ENCODE results near the gene CLEC16A.

The CLEC16A gene

DNA sequence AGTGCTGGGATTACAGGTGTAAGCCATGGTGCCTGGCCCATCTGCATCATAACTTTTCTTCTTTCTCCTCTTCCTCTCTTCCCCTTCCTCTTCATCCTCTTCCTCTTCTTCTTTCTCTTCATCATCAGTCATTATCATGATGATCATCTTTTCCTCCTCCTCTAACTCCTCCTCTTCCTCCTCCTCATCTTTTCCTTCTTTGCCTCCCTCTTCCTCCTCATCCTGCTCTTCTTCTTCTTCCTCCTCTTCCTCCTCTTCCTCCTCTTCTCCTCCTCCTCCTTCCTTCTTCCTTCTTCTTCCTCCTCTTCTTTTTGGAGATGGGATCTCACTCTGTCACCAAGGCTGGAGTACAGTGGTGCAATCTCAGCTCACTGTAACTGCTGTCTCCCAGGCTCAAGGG, 249.1 kb downstream of the CLEC16A start:
- H3K27me3 ChIP-seq (ENCODE audit: control insufficient read depth in 5 of 5, insufficient read depth in 4 of 5, low read length in 5 of 5): peaks cover 0 to 4% (median 0%) of the 10 kb centered on the region in 5 donors
- peaks cover 0 to 4% (median 0%) of the 10 kb centered on the region in 5 donors for H3K9me3 ChIP-seq (ENCODE audit: control insufficient read depth in 5 of 5, low read length in 5 of 5)
- no peaks in the 10 kb centered on the region for H3K4me1 ChIP-seq (ENCODE audit: control insufficient read depth in 5 of 5, insufficient read depth in 5 of 5, low read length in 5 of 5)
- no peak overlapping the region for H3K4me3 ChIP-seq (ENCODE audit: low read depth in 1 of 5, low read length in 5 of 5)
- no peak overlapping the region for H3K9ac ChIP-seq (ENCODE audit: low read length in 5 of 5)
- H3K36me3 ChIP-seq (ENCODE audit: control insufficient read depth in 5 of 5, insufficient read depth in 5 of 5, low read length in 5 of 5): no peaks in the 10 kb centered on the region
- no peak overlapping the region for H3K27ac ChIP-seq (ENCODE audit: low read depth, low read length)

DNA sequence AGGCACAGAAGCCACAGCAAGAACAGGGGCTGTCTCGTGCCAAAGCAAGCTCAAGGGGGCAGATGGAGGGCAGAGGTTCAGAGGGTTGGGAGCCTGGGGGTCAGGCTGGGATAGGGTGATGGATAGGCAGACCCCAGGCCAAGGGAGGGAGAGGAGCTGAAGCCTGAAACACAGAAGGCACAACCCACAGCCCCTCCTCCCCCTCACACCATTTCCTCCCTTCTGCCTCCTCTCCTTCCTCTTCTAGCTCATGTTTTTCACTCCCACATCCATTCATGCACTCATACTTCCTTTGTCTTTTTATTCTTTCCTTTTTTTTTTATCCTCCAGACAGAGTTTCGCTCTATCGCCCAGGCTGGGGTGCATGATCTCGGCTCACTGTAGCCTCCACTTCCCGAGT, 250.5 kb downstream of the CLEC16A start:
- H3K27ac ChIP-seq (ENCODE audit: low read depth, low read length): no peak overlapping the region
- peaks cover 0 to 2% (median 0%) of the 10 kb centered on the region in 5 donors for H3K4me1 ChIP-seq (ENCODE audit: control insufficient read depth in 5 of 5, insufficient read depth in 5 of 5, low read length in 5 of 5)
- H3K4me3 ChIP-seq (ENCODE audit: low read depth in 1 of 5, low read length in 5 of 5): no peak overlapping the region
- no peaks in the 10 kb centered on the region for H3K36me3 ChIP-seq (ENCODE audit: control insufficient read depth in 5 of 5, insufficient read depth in 5 of 5, low read length in 5 of 5)
- peaks cover 0 to 4% (median 0%) of the 10 kb centered on the region in 5 donors for H3K9me3 ChIP-seq (ENCODE audit: control insufficient read depth in 5 of 5, low read length in 5 of 5)
- peaks cover 0 to 4% (median 0%) of the 10 kb centered on the region in 5 donors for H3K27me3 ChIP-seq (ENCODE audit: control insufficient read depth in 5 of 5, insufficient read depth in 4 of 5, low read length in 5 of 5)
- H3K9ac ChIP-seq (ENCODE audit: low read length in 5 of 5): no peak overlapping the region

DNA sequence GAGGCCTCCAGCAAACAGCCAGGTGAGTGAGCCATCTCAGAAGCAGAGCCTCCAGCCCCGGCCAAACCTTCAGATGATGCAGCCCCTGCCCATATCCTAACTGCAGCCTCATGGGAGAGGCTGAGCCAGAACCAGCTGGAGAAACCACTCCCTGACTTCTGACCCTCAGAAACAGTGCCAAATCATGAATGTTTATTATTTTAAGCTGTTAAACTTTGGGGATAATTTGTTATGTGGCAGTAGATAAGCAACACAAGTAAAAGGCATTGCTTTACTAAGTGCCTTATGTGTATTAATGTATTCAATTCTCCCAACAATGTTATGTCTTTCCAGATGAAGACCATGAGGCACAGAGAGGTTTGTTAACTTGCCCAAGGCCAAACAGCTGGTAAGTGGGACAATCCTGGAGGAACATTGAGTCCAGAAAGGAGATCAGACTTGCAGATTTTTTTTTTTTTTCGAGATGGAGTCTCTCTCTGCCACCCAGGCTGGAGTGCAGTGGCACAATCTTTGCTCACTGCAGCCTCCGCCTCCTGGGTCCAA, 252.0 kb downstream of the CLEC16A start:
- H3K27me3 ChIP-seq (ENCODE audit: control insufficient read depth in 5 of 5, insufficient read depth in 4 of 5, low read length in 5 of 5): peaks cover 0 to 4% (median 0%) of the 10 kb centered on the region in 5 donors
- H3K36me3 ChIP-seq (ENCODE audit: control insufficient read depth in 5 of 5, insufficient read depth in 5 of 5, low read length in 5 of 5): no peaks in the 10 kb centered on the region
- no peak overlapping the region for H3K9ac ChIP-seq (ENCODE audit: low read length in 5 of 5)
- no peak overlapping the region for H3K27ac ChIP-seq (ENCODE audit: low read depth, low read length)
- no peak overlapping the region for H3K4me3 ChIP-seq (ENCODE audit: low read depth in 1 of 5, low read length in 5 of 5)
- peaks cover 0 to 2% (median 0%) of the 10 kb centered on the region in 5 donors for H3K4me1 ChIP-seq (ENCODE audit: control insufficient read depth in 5 of 5, insufficient read depth in 5 of 5, low read length in 5 of 5)
- peaks cover 0 to 4% (median 0%) of the 10 kb centered on the region in 5 donors for H3K9me3 ChIP-seq (ENCODE audit: control insufficient read depth in 5 of 5, low read length in 5 of 5)

DNA sequence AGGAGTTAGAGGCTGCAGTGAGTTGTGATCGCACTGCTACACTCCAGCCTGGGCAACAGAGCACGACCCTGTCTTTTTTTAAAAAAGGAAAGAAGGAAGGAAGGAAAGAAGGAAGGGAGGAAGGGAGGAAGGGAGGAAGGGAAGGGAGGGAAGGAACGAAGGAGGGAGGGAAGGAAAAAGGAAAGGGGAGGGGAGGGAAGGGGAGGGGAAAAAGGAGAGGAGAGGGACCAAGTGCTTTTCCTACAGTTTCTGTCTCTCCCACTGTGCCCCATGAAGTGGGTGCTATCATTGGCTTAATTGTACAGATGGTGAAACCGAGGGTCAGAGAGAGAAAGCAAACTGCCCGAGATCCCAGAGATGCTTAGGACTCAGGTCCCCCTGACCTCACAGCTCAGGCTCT, 254.0 kb downstream of the CLEC16A start:
- Histone ChIP-seq H3K4me1 (ENCODE audit: control insufficient read depth in 5 of 5, insufficient read depth in 5 of 5, low read length in 5 of 5) (peaks cover 0 to 2% (median 0%) of the 10 kb centered on the region in 5 donors), H3K27me3 (ENCODE audit: control insufficient read depth in 5 of 5, insufficient read depth in 4 of 5, low read length in 5 of 5) (peaks cover 0 to 15% (median 3%) of the 10 kb centered on the region in 5 donors), H3K9ac (ENCODE audit: low read length in 5 of 5) (no peak overlapping the region), H3K36me3 (ENCODE audit: control insufficient read depth in 5 of 5, insufficient read depth in 5 of 5, low read length in 5 of 5) (no peaks in the 10 kb centered on the region), H3K9me3 (ENCODE audit: control insufficient read depth in 5 of 5, low read length in 5 of 5) (peaks cover 0 to 4% (median 0%) of the 10 kb centered on the region in 5 donors), H3K27ac (ENCODE audit: low read depth, low read length) (no peak overlapping the region), H3K4me3 (ENCODE audit: low read depth in 1 of 5, low read length in 5 of 5) (no peak overlapping the region)

DNA sequence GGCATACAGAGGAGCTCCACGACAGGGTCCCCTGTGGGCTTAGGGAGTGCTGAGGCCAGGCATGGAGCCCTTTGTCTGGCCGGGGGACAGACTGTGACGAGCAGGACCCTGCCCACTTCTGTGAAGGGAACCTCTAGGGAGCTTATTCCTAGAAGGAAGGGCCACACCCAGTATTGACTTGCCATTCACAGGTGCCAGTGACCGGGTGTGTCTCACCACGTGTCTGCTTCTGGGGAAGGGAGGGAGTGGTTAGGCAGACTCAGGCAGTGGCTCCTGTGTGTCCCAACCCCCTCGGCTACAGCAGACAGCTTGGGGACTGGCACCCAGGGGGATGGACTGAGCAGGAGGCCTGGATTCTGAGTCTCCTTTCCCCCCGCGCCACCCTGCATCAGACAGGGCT, 254.5 kb downstream of the CLEC16A start:
- H3K27ac ChIP-seq (ENCODE audit: low read depth, low read length): no peak overlapping the region
- H3K4me1 ChIP-seq (ENCODE audit: control insufficient read depth in 5 of 5, insufficient read depth in 5 of 5, low read length in 5 of 5): peaks cover 0 to 2% (median 0%) of the 10 kb centered on the region in 5 donors
- peaks cover 0 to 4% (median 0%) of the 10 kb centered on the region in 5 donors for H3K9me3 ChIP-seq (ENCODE audit: control insufficient read depth in 5 of 5, low read length in 5 of 5)
- no peak overlapping the region for H3K4me3 ChIP-seq (ENCODE audit: low read depth in 1 of 5, low read length in 5 of 5)
- H3K36me3 ChIP-seq (ENCODE audit: control insufficient read depth in 5 of 5, insufficient read depth in 5 of 5, low read length in 5 of 5): no peaks in the 10 kb centered on the region
- peaks cover 0 to 15% (median 3%) of the 10 kb centered on the region in 5 donors for H3K27me3 ChIP-seq (ENCODE audit: control insufficient read depth in 5 of 5, insufficient read depth in 4 of 5, low read length in 5 of 5)
- H3K9ac ChIP-seq (ENCODE audit: low read length in 5 of 5): no peak overlapping the region

DNA sequence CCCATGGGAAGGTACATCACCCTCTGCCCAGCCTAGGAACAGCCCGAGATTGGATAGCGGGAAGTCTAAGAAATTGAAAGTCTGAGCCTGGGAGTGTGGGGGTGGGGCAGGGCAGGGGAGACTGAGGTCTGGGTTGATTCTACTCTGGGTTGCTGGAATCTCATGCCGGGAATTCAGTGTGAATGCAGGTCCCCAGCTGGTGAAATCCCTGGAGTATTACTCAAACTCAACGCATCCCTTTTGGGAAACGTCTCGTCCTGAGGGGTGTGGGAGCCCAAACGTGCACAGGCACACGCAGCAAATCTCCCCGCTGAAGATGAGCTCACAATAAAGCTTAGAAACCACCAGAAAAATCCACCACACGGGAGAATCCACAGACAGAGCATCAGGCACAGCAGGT, 256.2 kb downstream of the CLEC16A start:
- no peaks in the 10 kb centered on the region for H3K36me3 ChIP-seq (ENCODE audit: control insufficient read depth in 5 of 5, insufficient read depth in 5 of 5, low read length in 5 of 5)
- no peaks in the 10 kb centered on the region for H3K9me3 ChIP-seq (ENCODE audit: control insufficient read depth in 5 of 5, low read length in 5 of 5)
- H3K27me3 ChIP-seq (ENCODE audit: control insufficient read depth in 5 of 5, insufficient read depth in 4 of 5, low read length in 5 of 5): peaks cover 0 to 21% (median 4%) of the 10 kb centered on the region in 5 donors
- H3K4me1 ChIP-seq (ENCODE audit: control insufficient read depth in 5 of 5, insufficient read depth in 5 of 5, low read length in 5 of 5): peaks cover 0 to 8% (median 2%) of the 10 kb centered on the region in 5 donors
- peak overlapping the region in 1 of 5 donors; percentile 68 for H3K9ac ChIP-seq (ENCODE audit: low read length in 5 of 5)
- H3K27ac ChIP-seq (ENCODE audit: low read depth, low read length): no peak overlapping the region
- no peak overlapping the region for H3K4me3 ChIP-seq (ENCODE audit: low read depth in 1 of 5, low read length in 5 of 5)

DNA sequence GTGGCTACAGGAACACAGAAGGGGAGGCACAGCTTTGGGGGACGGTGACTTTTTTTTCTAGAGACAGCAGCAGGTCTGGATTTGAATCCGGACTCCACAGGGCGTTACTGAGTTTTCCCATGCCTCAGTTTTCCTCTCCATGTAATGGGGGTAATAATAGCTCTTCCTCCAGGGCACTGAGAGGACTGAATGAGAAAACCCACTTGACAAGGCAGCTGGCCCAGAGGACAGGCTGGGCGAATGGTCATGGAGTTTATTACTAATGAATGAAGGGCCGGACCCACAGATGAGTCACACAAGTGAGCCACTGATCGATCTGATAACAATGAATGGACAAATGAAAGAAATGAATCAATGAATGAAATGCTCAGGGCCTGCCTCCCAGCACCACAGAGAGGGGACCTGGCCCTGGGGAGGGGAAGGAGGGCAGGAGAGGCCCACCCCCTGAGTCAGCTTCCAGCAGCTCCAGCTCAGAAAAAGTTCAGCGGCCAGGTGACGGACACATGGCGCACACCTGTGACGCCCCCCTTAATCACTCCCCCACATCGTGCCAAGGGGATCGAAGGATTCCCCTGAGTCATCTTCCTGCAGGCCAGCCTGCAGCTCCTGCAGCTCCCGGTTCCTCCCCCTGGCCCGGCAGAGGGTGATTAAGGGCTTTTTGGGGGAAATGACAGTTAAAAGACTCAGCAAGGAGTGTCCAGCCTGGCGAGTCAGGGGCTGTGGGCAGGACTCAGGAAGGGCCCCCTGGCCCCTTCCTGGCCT, 257.3 kb downstream of the CLEC16A start:
- Histone ChIP-seq H3K9ac (ENCODE audit: low read length in 5 of 5) (no peak overlapping the region), H3K4me3 (ENCODE audit: low read depth in 1 of 5, low read length in 5 of 5) (no peak overlapping the region), H3K27me3 (ENCODE audit: control insufficient read depth in 5 of 5, insufficient read depth in 4 of 5, low read length in 5 of 5) (peaks cover 0 to 22% (median 4%) of the 10 kb centered on the region in 5 donors), H3K4me1 (ENCODE audit: control insufficient read depth in 5 of 5, insufficient read depth in 5 of 5, low read length in 5 of 5) (peaks cover 3 to 18% (median 8%) of the 10 kb centered on the region in 5 donors), H3K27ac (ENCODE audit: low read depth, low read length) (no peak overlapping the region), H3K9me3 (ENCODE audit: control insufficient read depth in 5 of 5, low read length in 5 of 5) (no peaks in the 10 kb centered on the region), H3K36me3 (ENCODE audit: control insufficient read depth in 5 of 5, insufficient read depth in 5 of 5, low read length in 5 of 5) (no peaks in the 10 kb centered on the region)

DNA sequence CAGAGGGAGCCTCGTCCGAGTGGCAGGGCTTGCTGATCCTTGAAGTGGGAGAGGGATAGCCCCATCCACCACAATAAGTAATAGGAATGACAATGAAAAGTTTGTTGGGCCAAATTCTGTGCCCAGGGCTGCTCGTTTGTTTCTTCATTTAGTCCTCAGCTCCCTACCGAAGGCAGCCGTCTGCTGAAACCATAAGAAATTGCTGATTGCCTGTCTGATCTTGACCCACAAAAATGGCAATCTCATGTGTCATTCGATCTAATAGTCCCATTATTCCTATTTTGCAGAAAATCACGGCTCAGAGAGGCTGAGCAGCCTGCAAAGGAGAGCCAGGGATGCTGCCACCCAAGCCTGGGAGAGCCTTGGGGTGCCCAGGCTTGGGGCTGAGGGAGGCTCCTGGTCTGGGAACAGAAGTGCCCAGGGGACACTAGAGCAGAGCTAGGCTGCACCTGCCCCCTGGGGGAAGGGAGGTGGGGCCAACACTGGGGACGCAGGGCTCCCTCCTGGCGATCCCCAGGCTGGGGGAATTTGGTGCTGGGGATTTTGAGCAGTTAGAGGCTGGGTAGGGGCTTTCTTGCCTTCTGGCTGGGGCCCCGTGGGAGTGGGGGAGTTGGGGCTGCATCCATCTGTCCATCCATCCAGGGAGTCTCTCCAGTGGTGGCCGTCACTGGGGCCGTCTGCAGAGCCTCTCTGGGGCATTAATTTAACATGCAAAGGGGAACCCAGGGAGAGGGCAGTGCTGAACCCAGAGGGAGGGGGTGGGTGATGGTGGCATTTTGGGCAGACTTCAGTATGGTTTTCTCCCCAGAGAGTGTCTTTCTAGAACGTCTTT, 258.1 kb downstream of the CLEC16A start:
- H3K27me3 ChIP-seq (ENCODE audit: control insufficient read depth in 5 of 5, insufficient read depth in 4 of 5, low read length in 5 of 5): peaks cover 0 to 22% (median 4%) of the 10 kb centered on the region in 5 donors
- H3K4me3 ChIP-seq (ENCODE audit: low read depth in 1 of 5, low read length in 5 of 5): no peak overlapping the region
- no peak overlapping the region for H3K9ac ChIP-seq (ENCODE audit: low read length in 5 of 5)
- no peaks in the 10 kb centered on the region for H3K36me3 ChIP-seq (ENCODE audit: control insufficient read depth in 5 of 5, insufficient read depth in 5 of 5, low read length in 5 of 5)
- peaks cover 3 to 19% (median 8%) of the 10 kb centered on the region in 5 donors for H3K4me1 ChIP-seq (ENCODE audit: control insufficient read depth in 5 of 5, insufficient read depth in 5 of 5, low read length in 5 of 5)
- peaks cover 0 to 3% (median 2%) of the 10 kb centered on the region in 5 donors for H3K9me3 ChIP-seq (ENCODE audit: control insufficient read depth in 5 of 5, low read length in 5 of 5)
- no peak overlapping the region for H3K27ac ChIP-seq (ENCODE audit: low read depth, low read length)

DNA sequence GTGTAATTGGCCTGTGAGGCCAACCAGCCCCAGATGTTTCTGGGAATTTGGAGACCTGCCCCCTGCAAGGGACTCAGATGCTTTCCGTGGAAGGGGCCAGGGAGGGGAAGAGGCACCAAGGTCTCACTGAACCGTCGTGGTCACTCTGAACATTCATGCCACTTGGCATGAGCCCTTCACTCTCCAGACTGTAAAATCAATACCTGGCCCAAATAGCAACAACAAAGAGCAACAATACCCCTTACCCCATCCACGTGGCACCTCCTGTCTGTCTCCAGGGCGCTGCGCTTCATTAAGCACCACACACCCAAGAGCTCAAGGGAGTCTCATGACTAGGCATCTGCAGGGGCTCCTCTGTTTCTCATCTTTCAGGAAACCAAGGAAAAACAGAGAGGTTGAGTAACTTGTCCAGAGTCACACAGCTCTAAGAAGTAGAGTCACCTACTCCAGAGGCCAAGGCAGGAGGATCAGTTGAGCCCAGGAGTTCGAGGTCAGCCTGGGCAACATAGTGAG, 258.8 kb downstream of the CLEC16A start:
- Histone ChIP-seq H3K4me3 (ENCODE audit: low read depth in 1 of 5, low read length in 5 of 5) (no peak overlapping the region), H3K36me3 (ENCODE audit: control insufficient read depth in 5 of 5, insufficient read depth in 5 of 5, low read length in 5 of 5) (no peaks in the 10 kb centered on the region), H3K9me3 (ENCODE audit: control insufficient read depth in 5 of 5, low read length in 5 of 5) (peaks cover 0 to 8% (median 6%) of the 10 kb centered on the region in 5 donors), H3K27ac (ENCODE audit: low read depth, low read length) (no peak overlapping the region), H3K4me1 (ENCODE audit: control insufficient read depth in 5 of 5, insufficient read depth in 5 of 5, low read length in 5 of 5) (peaks cover 3 to 19% (median 8%) of the 10 kb centered on the region in 5 donors), H3K9ac (ENCODE audit: low read length in 5 of 5) (no peak overlapping the region), H3K27me3 (ENCODE audit: control insufficient read depth in 5 of 5, insufficient read depth in 4 of 5, low read length in 5 of 5) (peaks cover 0 to 20% (median 4%) of the 10 kb centered on the region in 5 donors)

Data from subcutaneous abdominal adipose tissue (tissue), 5 donors.